Activated CD4-positive, alpha-beta T cell treated with anti-CD3 and anti-CD28 coated beads for 36 hours (primary cell): ENCODE measurements around the gene PSMD1. TPM values are rescaled to one million over a fixed set of nuclear protein-coding genes. Genes with fewer than 3 reads are reported as not detected.
A peak's percentile ranks its signal among the peaks of the same experiment; 100 is the strongest.
"Not testable (repeated sequence)": the region's sequence is repeated elsewhere in the genome, so short reads cannot be mapped to it uniquely, and the experiment has no call there.

Experiments used
- ATAC-seq: fragments of 200-7000 bp; cut with Tn5 transposase; one replicate; pipeline ENCODE4 v1.10.0; 2021; ENCODE audit warnings: mild to moderate bottlenecking, moderate library complexity
- CTCF ChIA-PET: fragments of 350-600 bp; sonication (Branson Sonifier 250); formaldehyde crosslinking; loops from one replicate; lab custom pipeline; 2021; ENCODE audit warnings: antibody characterized with exemption; lab: Charles Lee
- POLR2A ChIA-PET: fragments of 350-600 bp; sonication (Branson Sonifier 250); formaldehyde crosslinking; loops from one replicate; lab custom pipeline; 2021; ENCODE audit warnings: antibody characterized with exemption, inconsistent platforms; lab: Charles Lee
- DNase-seq: peaks from one replicate; pipeline ENCODE4 v3.0.0-alpha.2; 2020
- H3K27ac Mint-ChIP-seq: one replicate; pipeline ENCODE4 v1.8.0; 2021; ENCODE audit warnings: mixed read lengths
- H3K27me3 Mint-ChIP-seq: one replicate; pipeline ENCODE4 v1.8.0; 2021; ENCODE audit warnings: mixed read lengths
- H3K36me3 Mint-ChIP-seq: one replicate; pipeline ENCODE4 v1.8.0; 2021; ENCODE audit warnings: low read depth, mixed read lengths
- H3K4me1 Mint-ChIP-seq: one replicate; pipeline ENCODE4 v1.8.0; 2021; ENCODE audit warnings: mixed read lengths
- H3K4me3 Mint-ChIP-seq: one replicate; pipeline ENCODE4 v1.8.0; 2021; ENCODE audit warnings: mild to moderate bottlenecking, moderate library complexity, mixed read lengths
- H3K9me3 Mint-ChIP-seq: one replicate; pipeline ENCODE4 v1.8.0; 2021; ENCODE audit warnings: low read depth, mixed read lengths
- intact Hi-C, 2 experiments: fragments of 100-400 bp; cut with DNase I in 1 of 2; cut with micrococcal nuclease in 1 of 2; formaldehyde crosslinking; loops; one replicate each; pipeline versions ENCODE4 v1.14.2 to v1.15.1; 2022 to 2024; cut with DNase I, micrococcal nuclease
- total RNA-seq, 2 experiments: library from RNA; stranded (reverse); gene quantifications; one replicate each; pipeline ENCODE4 v1.2.3, GENCODE V29; 2021

The PSMD1 gene
- total RNA-seq, 2 experiments from 2014 or later: 112 to 160 TPM

- Mint-ChIP-seq H3K4me3 (no peak overlapping the region), H3K27me3 (peaks cover 20% of the 10 kb centered on the region), H3K4me1 (peaks cover 2% of the 10 kb centered on the region), H3K9me3 (no peaks in the 10 kb centered on the region), H3K36me3 (no peaks in the 10 kb centered on the region), H3K27ac (no peak overlapping the region)
- ChIA-PET CTCF (interaction anchor here (0.6 to 1.3 kb wide), 5 partner anchors 18 to 186 kb away, joined by 3 read pairs; no protein-coding TSS in a partner anchor), POLR2A (no interaction called here)
- ATAC-seq (no peak), DNase-seq (no peak)
- intact Hi-C loops: no loop called here
Measured at GRCh38 chr2:231016566-231017230, 40.0 kb upstream of the PSMD1 start.

- intact Hi-C loops: no loop called here
- CTCF ChIA-PET: interaction anchor here (0.6 to 1.3 kb wide), 6 partner anchors 18 to 373 kb away, joined by 3 read pairs; no protein-coding TSS in a partner anchor
- DNase-seq: peak; percentile 34
- Mint-ChIP-seq H3K9me3 (no peaks in the 10 kb centered on the region), H3K4me3 (no peak overlapping the region), H3K4me1 (peaks cover 2% of the 10 kb centered on the region), H3K27ac (no peak overlapping the region), H3K36me3 (no peaks in the 10 kb centered on the region), H3K27me3 (peaks cover 18% of the 10 kb centered on the region)
- no peak for ATAC-seq
- POLR2A ChIA-PET: no interaction called here
Measured at GRCh38 chr2:231017231-231017598, 39.5 kb upstream of the PSMD1 start.

DNA sequence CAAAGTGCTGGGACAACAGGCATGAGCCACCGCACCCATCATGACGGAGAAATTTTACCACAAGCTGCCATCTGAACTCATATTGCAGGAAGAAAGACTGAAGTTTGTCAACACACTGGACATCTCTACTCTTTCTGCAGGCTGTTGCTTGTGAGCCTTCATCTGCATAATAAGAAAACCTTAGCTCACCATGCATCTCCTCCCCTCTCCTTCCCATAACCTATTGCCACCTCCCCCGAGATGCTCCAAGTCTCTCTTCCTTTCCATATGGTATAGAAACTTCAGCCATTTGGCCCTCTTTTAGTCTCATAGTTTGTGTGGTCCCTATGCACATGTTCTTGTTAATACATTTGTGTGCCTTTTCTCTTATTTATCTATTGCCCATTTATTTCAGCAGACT is 38.5 kb upstream of the PSMD1 start:
- Mint-ChIP-seq H3K9me3 (no peaks in the 10 kb centered on the region), H3K27ac (no peak overlapping the region), H3K36me3 (no peaks in the 10 kb centered on the region), H3K27me3 (peaks cover 15% of the 10 kb centered on the region), H3K4me1 (peaks cover 2% of the 10 kb centered on the region), H3K4me3 (no peak overlapping the region)
- CTCF ChIA-PET: interaction anchor here (1.0 to 1.3 kb wide), 2 partner anchors 24 to 32 kb away, joined by 3 read pairs; no protein-coding TSS in a partner anchor
- POLR2A ChIA-PET: interaction anchor here (0.6 kb wide), 1 partner anchor 14 kb away, joined by 3 read pairs; no protein-coding TSS in a partner anchor
- ATAC-seq (no peak), DNase-seq (no peak)
- intact Hi-C loops: no loop called here

GRCh38 chr2:231025059-231025458 is 31.6 kb upstream of the PSMD1 start:
- CTCF ChIA-PET, ATAC-seq, H3K4me1 Mint-ChIP-seq, H3K4me3 Mint-ChIP-seq, POLR2A ChIA-PET, H3K27ac Mint-ChIP-seq, H3K36me3 Mint-ChIP-seq, H3K9me3 Mint-ChIP-seq, DNase-seq, intact Hi-C loops, H3K27me3 Mint-ChIP-seq: not testable (repeated sequence)

DNA sequence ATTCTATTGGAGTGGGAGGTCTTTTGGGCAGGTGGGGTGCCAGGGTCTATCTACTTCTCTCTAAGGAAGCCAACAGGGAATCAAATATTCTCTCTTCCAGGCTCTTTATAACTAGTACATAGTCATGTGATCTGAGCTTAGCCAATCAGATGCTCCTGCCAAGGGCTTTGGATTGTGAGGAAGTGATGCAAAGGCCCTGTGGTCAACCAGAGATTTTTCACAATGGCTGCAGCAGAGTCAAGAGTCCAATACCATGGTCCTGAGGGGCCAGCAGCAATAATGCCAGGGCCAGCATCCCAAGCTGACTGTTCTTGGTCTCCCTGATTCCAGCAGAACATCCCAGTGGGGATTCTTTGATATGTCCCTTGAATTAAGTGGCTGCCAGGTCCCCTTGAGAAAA is 27.8 kb upstream of the PSMD1 start:
- Mint-ChIP-seq H3K4me1 (no peaks in the 10 kb centered on the region), H3K4me3 (no peak overlapping the region), H3K9me3 (no peaks in the 10 kb centered on the region), H3K27ac (no peak overlapping the region), H3K27me3 (peaks cover 5% of the 10 kb centered on the region), H3K36me3 (no peaks in the 10 kb centered on the region)
- ATAC-seq (no peak), DNase-seq (no peak)
- intact Hi-C loops: no loop called here
- ChIA-PET POLR2A (no interaction called here), CTCF (interaction anchor here (0.6 to 1.0 kb wide), 2 partner anchors 44 to 161 kb away, joined by 3 read pairs; no protein-coding TSS in a partner anchor)

DNA sequence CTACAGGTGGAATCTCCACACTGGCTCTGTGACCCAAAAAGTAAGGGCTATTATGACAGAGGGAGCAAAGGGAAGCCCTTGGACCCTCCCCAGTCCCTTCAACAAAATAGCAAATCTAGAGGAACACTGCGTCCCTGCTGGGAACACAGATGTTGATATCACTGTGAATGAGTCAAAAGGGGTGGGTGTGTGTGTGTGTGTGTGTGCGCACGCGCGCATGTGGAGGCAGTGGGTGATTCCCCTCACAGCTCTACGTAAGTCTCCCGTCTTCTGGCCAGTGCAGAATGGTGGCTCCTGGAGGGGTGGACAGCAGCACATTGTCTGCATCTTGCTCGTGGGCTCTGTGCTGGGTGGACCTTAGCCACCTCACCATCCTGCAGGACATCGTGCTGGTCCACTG is 27.1 kb upstream of the PSMD1 start:
- peaks cover 4% of the 10 kb centered on the region for H3K27me3 Mint-ChIP-seq
- intact Hi-C loops: no loop called here
- CTCF ChIA-PET: interaction anchor here (3.2 kb wide), 1 partner anchor 23 kb away, joined by 9 read pairs; no protein-coding TSS in a partner anchor

GRCh38 chr2:231030725-231031124 is 25.9 kb upstream of the PSMD1 start:
- H3K27me3 Mint-ChIP-seq: peaks cover 5% of the 10 kb centered on the region
- H3K9me3 Mint-ChIP-seq: no peaks in the 10 kb centered on the region
- intact Hi-C loops: no loop called here
- POLR2A ChIA-PET: no interaction called here
- H3K4me1 Mint-ChIP-seq: no peaks in the 10 kb centered on the region
- no peak overlapping the region for H3K4me3 Mint-ChIP-seq
- DNase-seq (no peak), ATAC-seq (no peak)
- CTCF ChIA-PET: interaction anchor here (0.9 to 3.2 kb wide), 3 partner anchors 22 to 46 kb away, joined by 3 to 9 read pairs (median 3); no protein-coding TSS in a partner anchor
- no peak overlapping the region for H3K27ac Mint-ChIP-seq
- no peaks in the 10 kb centered on the region for H3K36me3 Mint-ChIP-seq

More for the DNA sequence above, 27.1 kb upstream of the PSMD1 start:
- Mint-ChIP-seq H3K27ac (no peak overlapping the region), H3K9me3 (no peaks in the 10 kb centered on the region), H3K4me3 (no peak overlapping the region), H3K4me1 (no peaks in the 10 kb centered on the region), H3K36me3 (no peaks in the 10 kb centered on the region)
- ATAC-seq (no peak), DNase-seq (peak; percentile 20)
- POLR2A ChIA-PET: no interaction called here

- intact Hi-C loops: no loop called here
- Mint-ChIP-seq H3K4me1 (no peaks in the 10 kb centered on the region), H3K4me3 (no peak overlapping the region), H3K27me3 (peaks cover 18% of the 10 kb centered on the region), H3K9me3 (no peaks in the 10 kb centered on the region), H3K36me3 (no peaks in the 10 kb centered on the region), H3K27ac (no peak overlapping the region)
- no peak for ATAC-seq
- ChIA-PET CTCF (interaction anchor here (3.2 kb wide), 1 partner anchor 20 kb away, joined by 9 read pairs; no protein-coding TSS in a partner anchor), POLR2A (interaction anchor here (0.6 kb wide), 1 partner anchor 15 kb away, joined by 3 read pairs; no protein-coding TSS in a partner anchor)
- no peak for DNase-seq
Measured at GRCh38 chr2:231032575-231033140, 24.0 kb upstream of the PSMD1 start.

DNA sequence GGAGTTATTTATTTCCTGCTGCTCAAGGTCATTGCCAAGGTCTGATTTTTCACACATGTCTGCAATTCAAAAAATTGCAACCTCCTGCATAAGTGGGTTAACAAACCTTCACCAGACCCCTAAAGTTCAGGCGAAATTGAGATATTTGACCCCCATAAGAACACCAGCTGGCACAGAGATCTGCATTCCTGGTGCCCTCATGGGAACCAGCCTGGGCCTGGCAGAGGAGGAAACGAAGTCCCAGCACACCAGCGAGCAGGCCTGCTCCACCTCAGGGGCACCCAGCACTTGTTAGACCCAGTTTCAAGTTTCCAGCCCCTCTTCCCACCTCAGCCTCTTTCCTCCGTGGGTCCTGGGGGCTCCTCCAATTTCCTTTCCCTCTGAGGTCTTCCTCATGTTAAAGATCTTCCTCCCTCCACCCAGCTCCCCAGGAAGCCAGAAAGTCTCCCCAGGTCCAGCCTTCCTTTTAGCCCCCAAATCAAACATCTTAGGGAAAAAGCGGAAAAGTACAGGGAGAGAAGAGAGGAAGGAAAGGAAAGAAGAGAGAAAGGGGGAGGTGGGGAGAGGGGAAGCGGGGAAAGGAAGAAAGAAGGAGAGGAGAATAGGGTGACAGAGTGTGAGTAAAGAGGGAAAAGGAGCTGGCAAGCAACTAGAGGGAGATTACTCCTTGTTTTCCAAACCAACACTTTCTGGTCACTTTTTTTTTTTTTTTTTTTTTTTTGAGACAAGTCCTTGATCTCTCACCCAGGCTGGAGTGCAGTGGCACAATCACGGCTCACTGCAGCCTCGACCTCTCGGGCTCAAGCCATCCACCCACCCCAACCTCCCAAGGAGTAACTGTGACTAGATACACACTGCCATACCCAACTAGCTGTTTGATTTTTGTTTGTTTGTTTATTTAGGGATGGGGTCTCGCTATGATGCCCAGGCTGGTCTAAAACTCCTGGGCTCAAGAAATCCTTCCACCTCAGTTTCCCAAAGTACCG is 23.2 kb upstream of the PSMD1 start:
- no peak overlapping the region for H3K27ac Mint-ChIP-seq
- DNase-seq: no peak
- no peak overlapping the region for H3K4me3 Mint-ChIP-seq
- ChIA-PET POLR2A (interaction anchor here (0.5 kb wide), 1 partner anchor 418 kb away, joined by 3 read pairs; no protein-coding TSS in a partner anchor), CTCF (no interaction called here)
- intact Hi-C loops: no loop called here
- peaks cover 22% of the 10 kb centered on the region for H3K27me3 Mint-ChIP-seq
- H3K36me3 Mint-ChIP-seq: no peaks in the 10 kb centered on the region
- no peaks in the 10 kb centered on the region for H3K4me1 Mint-ChIP-seq
- ATAC-seq: no peak
- H3K9me3 Mint-ChIP-seq: no peaks in the 10 kb centered on the region

DNA sequence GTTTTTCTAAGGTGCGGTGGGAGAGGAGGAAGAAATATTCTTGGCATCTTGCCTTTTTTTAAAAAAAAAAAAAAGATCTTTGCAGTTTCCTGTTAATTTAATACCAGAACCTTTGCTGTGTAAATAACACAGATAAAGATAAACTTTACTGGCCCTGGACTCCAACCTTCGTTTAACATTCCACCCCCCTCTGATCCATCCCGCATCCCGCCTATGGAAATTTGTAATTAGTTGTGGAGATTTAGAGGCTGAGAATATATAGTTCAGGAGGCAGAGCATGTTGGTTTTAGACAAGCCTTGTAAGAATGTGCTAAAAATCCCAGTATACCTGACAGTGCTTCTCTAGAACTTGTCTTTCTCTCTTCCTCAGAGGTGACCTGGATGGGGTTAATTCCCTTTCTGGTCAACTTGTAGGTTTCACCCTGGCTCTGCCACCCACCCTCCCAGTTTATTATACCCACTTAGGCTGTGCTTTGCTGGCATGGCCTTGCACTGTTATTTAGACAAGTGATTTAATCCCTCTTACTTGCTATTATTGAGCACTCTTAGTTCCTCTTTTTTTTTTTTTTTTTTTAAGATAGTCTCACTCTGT is 22.3 kb upstream of the PSMD1 start:
- intact Hi-C loops: no loop called here
- no peak for ATAC-seq
- H3K9me3 Mint-ChIP-seq: no peaks in the 10 kb centered on the region
- ChIA-PET CTCF (no interaction called here), POLR2A (interaction anchor here (0.5 kb wide), 1 partner anchor 417 kb away, joined by 3 read pairs; no protein-coding TSS in a partner anchor)
- H3K27me3 Mint-ChIP-seq: peaks cover 29% of the 10 kb centered on the region
- no peak overlapping the region for H3K4me3 Mint-ChIP-seq
- H3K4me1 Mint-ChIP-seq: no peaks in the 10 kb centered on the region
- DNase-seq: no peak
- no peak overlapping the region for H3K27ac Mint-ChIP-seq
- no peaks in the 10 kb centered on the region for H3K36me3 Mint-ChIP-seq
